NK-92 treated with Interleukin-12 subunit alpha and Interleukin-12 subunit beta, amount 100 ng/mL, for 24 hours (cell line): Measurements from ENCODE around the gene OTUD1.
"Not testable (repeated sequence)": the region's sequence is repeated elsewhere in the genome, so short reads cannot be mapped to it uniquely, and the experiment has no call there.

Source experiments
- DNase-seq: peaks from one replicate; lab custom pipeline; 2025; lab: John Stamatoyannopoulos, UW

OTUD1 gene

GRCh38 chr10:23438547-23439451 is at the start of gene OTUD1:
OTUD1 (plus strand) TSS chr10:23439075; CDS start chr10:23439458, 383 bp downstream.
- peak; percentile 66 for DNase-seq

GRCh38 chr10:23390408-23390807 is 48.5 kb upstream of the OTUD1 start:
- DNase-seq: not testable (repeated sequence)

GRCh38 chr10:23390809-23391208 is 48.1 kb upstream of the OTUD1 start:
- no peak for DNase-seq

GRCh38 chr10:23391821-23392220 is 47.1 kb upstream of the OTUD1 start:
- no peak for DNase-seq

GRCh38 chr10:23395017-23395416 is 43.9 kb upstream of the OTUD1 start:
- DNase-seq: no peak

GRCh38 chr10:23396695-23397094 is 42.2 kb upstream of the OTUD1 start:
- no peak for DNase-seq

- no peak for DNase-seq
Measured at GRCh38 chr10:23399701-23400144, 39.2 kb upstream of the OTUD1 start.

- DNase-seq: no peak
Measured at GRCh38 chr10:23402856-23403255, 36.0 kb upstream of the OTUD1 start.

- no peak for DNase-seq
Measured at GRCh38 chr10:23403278-23403677, 35.6 kb upstream of the OTUD1 start.

- no peak for DNase-seq
Measured at GRCh38 chr10:23403719-23404118, 35.2 kb upstream of the OTUD1 start.

GRCh38 chr10:23404461-23404980 is 34.4 kb upstream of the OTUD1 start:
- no peak for DNase-seq

- no peak for DNase-seq
Measured at GRCh38 chr10:23405540-23405939, 33.3 kb upstream of the OTUD1 start.

GRCh38 chr10:23406409-23406808 is 32.5 kb upstream of the OTUD1 start:
- no peak for DNase-seq

- no peak for DNase-seq
Measured at GRCh38 chr10:23408330-23408976, 30.4 kb upstream of the OTUD1 start.

GRCh38 chr10:23412223-23412622 is 26.7 kb upstream of the OTUD1 start:
- peak; percentile 2 for DNase-seq

GRCh38 chr10:23413629-23414089 is 25.2 kb upstream of the OTUD1 start:
- DNase-seq: no peak

- DNase-seq: no peak
Measured at GRCh38 chr10:23414658-23415057, 24.2 kb upstream of the OTUD1 start.

GRCh38 chr10:23417254-23417653 is 21.6 kb upstream of the OTUD1 start:
- DNase-seq: no peak

- no peak for DNase-seq
Measured at GRCh38 chr10:23418051-23418681, 20.7 kb upstream of the OTUD1 start.

- DNase-seq: no peak
Measured at GRCh38 chr10:23419201-23419600, 19.7 kb upstream of the OTUD1 start.

GRCh38 chr10:23419655-23420329 is 19.1 kb upstream of the OTUD1 start:
- no peak for DNase-seq

GRCh38 chr10:23421397-23421796 is 17.5 kb upstream of the OTUD1 start:
- no peak for DNase-seq
